ENCODE measurements around the gene MAP2. TPM values are rescaled to one million over a fixed set of nuclear protein-coding genes. Genes with fewer than 3 reads are reported as not detected.

The MAP2 gene
- total and polyA plus RNA-seq, 10 of the 15 experiments (the other 5 are each of a cell fraction or from before 2014, with no cell fraction given) = 0.01 TPM; not detected in 9

DNA sequence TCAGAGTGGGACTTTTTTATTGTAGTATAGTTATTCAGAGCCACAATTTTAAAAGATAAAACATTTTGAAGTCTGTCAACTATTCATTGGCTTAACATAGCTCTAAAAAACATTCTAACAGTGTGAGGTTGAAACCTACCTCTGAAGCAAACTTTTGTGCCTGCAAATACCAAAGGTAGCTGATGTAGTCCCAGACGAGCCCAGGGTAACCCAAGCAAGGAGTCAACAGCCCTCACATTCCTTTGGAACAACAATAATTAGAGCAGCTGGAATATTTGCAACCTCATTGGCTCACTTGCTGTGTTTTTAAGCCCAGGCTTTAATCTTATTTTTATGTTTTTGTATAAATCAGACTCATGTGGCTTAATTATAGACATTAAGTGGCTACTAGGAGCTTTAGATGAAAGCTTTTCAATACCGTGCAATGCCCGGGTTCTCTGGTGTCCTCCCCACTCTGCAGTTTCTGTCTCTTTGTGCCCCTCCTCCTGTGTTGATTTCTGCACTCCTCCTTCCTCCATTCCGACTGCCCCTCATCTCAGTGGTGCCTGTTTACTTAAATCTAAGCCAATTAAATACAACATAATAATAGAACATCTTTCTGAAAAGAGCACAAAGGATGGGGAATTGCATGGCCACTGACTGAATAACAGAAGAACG lies 189.9 kb downstream of the MAP2 start:
- in situ Hi-C loops (cut with MboI) = no loop called here

More for the DNA sequence above, 189.9 kb downstream of the MAP2 start:
- no TSS peak for BruUV-seq (replicated peaks)
- H3K4me2 ChIP-seq (ENCODE audit: control insufficient read depth, insufficient read depth) = no peak overlapping the region
- FAIRE-seq (no peak), ATAC-seq (no peak), DNase-seq (ENCODE audit: low read depth, low spot score) (no peak)
- H3K9ac ChIP-seq (ENCODE audit: control insufficient read depth, insufficient read depth, low read length) = no peak overlapping the region
- H3K4me3 ChIP-seq = no peak overlapping the region
- no peaks in the 10 kb centered on the region for H3K36me3 ChIP-seq (ENCODE audit: control insufficient read depth in 2 of 2, insufficient read depth in 2 of 2, low read length in 1 of 2)
- intact Hi-C loops (cut with micrococcal nuclease; ENCODE audit: unreplicated experiment) = no loop called here
- no peaks in the 10 kb centered on the region for H3K4me1 ChIP-seq (ENCODE audit: control insufficient read depth, insufficient read depth, low read length)
- POLR2A ChIA-PET = no interaction called here
- H3K79me2 ChIP-seq (ENCODE audit: control insufficient read depth, insufficient read depth, low read length) = no peaks in the 10 kb centered on the region
- CTCF ChIA-PET = interaction anchor here (1.5 kb wide), 1 partner anchor 585 kb away, joined by 3 read pairs; no protein-coding TSS in a partner anchor
- RAD21 ChIA-PET (ENCODE audit: unreplicated experiment) = no interaction called here
- no peaks in the 10 kb centered on the region for H3K27me3 ChIP-seq (replicated peaks in 1 of 2; ENCODE audit: control insufficient read depth in 2 of 2, insufficient read depth in 2 of 2, low read length in 1 of 2)
- H4K20me1 ChIP-seq (ENCODE audit: control insufficient read depth, insufficient read depth) = no peaks in the 10 kb centered on the region
- TF ChIP-seq, protein P1, sequence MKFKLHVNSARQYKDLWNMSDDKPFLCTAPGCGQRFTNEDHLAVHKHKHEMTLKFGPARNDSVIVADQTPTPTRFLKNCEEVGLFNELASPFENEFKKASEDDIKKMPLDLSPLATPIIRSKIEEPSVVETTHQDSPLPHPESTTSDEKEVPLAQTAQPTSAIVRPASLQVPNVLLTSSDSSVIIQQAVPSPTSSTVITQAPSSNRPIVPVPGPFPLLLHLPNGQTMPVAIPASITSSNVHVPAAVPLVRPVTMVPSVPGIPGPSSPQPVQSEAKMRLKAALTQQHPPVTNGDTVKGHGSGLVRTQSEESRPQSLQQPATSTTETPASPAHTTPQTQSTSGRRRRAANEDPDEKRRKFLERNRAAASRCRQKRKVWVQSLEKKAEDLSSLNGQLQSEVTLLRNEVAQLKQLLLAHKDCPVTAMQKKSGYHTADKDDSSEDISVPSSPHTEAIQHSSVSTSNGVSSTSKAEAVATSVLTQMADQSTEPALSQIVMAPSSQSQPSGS (IDR thresholded peaks at IDR 0.05; ENCODE audit: low read length) = no peak
- TF ChIP-seq BRCA1 (IDR thresholded peaks at IDR 0.05; ENCODE audit: low read depth, low read length) (no peak), SMARCA5 (IDR thresholded peaks at IDR 0.05) (no peak), GATAD2B (conservative IDR thresholded peaks at IDR 0.05; ENCODE audit: low read depth) (no peak), EP300 (IDR thresholded peaks at IDR 0.05; ENCODE audit: borderline replicate concordance in 1 of 2, control insufficient read depth in 1 of 2, low read depth in 2 of 2, low read length in 2 of 2) (no peak), RB1 (IDR thresholded peaks at IDR 0.05; ENCODE audit: borderline replicate concordance) (no peak), BCL3 (IDR thresholded peaks at IDR 0.05; ENCODE audit: borderline replicate concordance, insufficient read depth, low read depth, low read length, poor library complexity, severe bottlenecking) (no peak), CREB1 (IDR thresholded peaks at IDR 0.05; ENCODE audit: low read depth) (no peak)
- H2AFZ ChIP-seq (ENCODE audit: control insufficient read depth, low read depth, low read length) = no peak overlapping the region
- SMC1A ChIA-PET (ENCODE audit: uncharacterized antibody, unreplicated experiment) = no interaction called here
- no peak overlapping the region for H3K27ac ChIP-seq (ENCODE audit: control insufficient read depth, insufficient read depth)
- no peaks in the 10 kb centered on the region for H3K9me3 ChIP-seq (replicated peaks; ENCODE audit: control insufficient read depth, insufficient read depth, low read length)
- 27% methylated on average over 5 of the region's 5 CpGs for WGBS (ENCODE audit: insufficient coverage, insufficient replicate concordance, low lambda C conversion rate, missing lambda C conversion rate)

Measured in GM12878 (cell line).